Pancreas (tissue), 10 donors: Measurements from ENCODE around the gene BHLHA15. TPM values are rescaled to one million over a fixed set of nuclear protein-coding genes. Genes with fewer than 3 reads are reported as not detected.

Experiments used
- ATAC-seq, 4 donors: fragments of 200-7000 bp; cut with Tn5 transposase; one replicate each; pipeline versions ENCODE4 v1.8.0 to v1.9.1; 2020; ENCODE audit warnings: mild to moderate bottlenecking in 4 of 4, moderate library complexity in 4 of 4
- DNase-seq, 6 donors: peaks; one replicate each; pipeline ENCODE4 v3.0.0-alpha.2; 2020
- FAIRE-seq: peaks from 2 replicates; lab custom pipeline; 2012; peaks lifted over from hg19 to GRCh38; lab: Jason Lieb, UNC
- H3K27ac ChIP-seq, 4 donors: fragments of 200-600 bp; sonication (generic); 1 replicate in 3 of 4; 2 replicates in 1 of 4; pipeline versions ENCODE4 v1.5.0 to v1.8.0; 2020
- H3K27me3 ChIP-seq, 4 donors: fragments of 200-600 bp; one replicate each; pipeline ENCODE4 v1.8.0; 2021
- H3K36me3 ChIP-seq, 3 donors: fragments of 200-600 bp; sonication (generic) in 1 of 3; one replicate each; pipeline versions ENCODE4 v1.5.0 to v1.8.0; 2020 to 2021
- H3K4me1 ChIP-seq, 3 donors: fragments of 200-600 bp; one replicate each; pipeline ENCODE4 v1.8.0; 2021
- H3K4me3 ChIP-seq, 4 donors: fragments of 200-600 bp; sonication (generic) in 2 of 4; one replicate each; pipeline versions ENCODE4 v1.5.0 to v1.8.0; 2020 to 2021
- H3K9me3 ChIP-seq, 4 donors: fragments of 200-600 bp; one replicate each; pipeline ENCODE4 v1.8.0; 2021
- WGBS, 2 donors: extraction: QIAGEN DNeasy Blood & Tissue Kit; methylation state at CpG; one replicate each; pipeline ENCODE4 v1.1.7; 2013; 5-methylcytosine and 5-hydroxymethylcytosine counted together
- intact Hi-C, 3 donors: fragments of 100-400 bp; cut with DNase I; formaldehyde crosslinking; loops; one replicate each; pipeline versions ENCODE4 v1.11.1 to v1.14.2; 2022
- polyA plus RNA-seq, 2 donors: library from polyadenylated mRNA; stranded (reverse); fragments of 200-250 nt; gene quantifications; one replicate each; pipeline ENCODE4 v1.2.3, GENCODE V29; 2013
- total RNA-seq, 6 donors: library from RNA; stranded (reverse); fragmentation: NEBNext Ultra II Directional in 4 of 6; extraction: Animal tissue kit (Norgen Biotek cat#: 25700) in 4 of 6; gene quantifications; one replicate each; pipeline versions ENCODE4 v1.2.1 to v1.2.4, GENCODE V29; 2021 to 2023
- TF ChIP-seq, protein P1 (sequence below), 4 donors: fragments of 200-600 bp; sonication (generic) in 3 of 4; IDR thresholded peaks; one replicate each; pipeline versions ENCODE4 v1.5.0 to v1.8.0; 2021; ENCODE audit warnings: antibody characterized with exemption in 4 of 4
- donor health status: healthy with polysubstance abuse.
- donor health status: DM: no; HTN: no; CAD: no; lungs with moderate emphysema.
- donor health status: DM: no; HTN: no; CAD: no.
- donor health status: control.
- donor health status: control.
- donor health status: Bipolar disorder and iron deficiency.
- donor health status: DM: yes; HTN: yes; CAD: no.
- donor health status: DM: no; HTN: no; CAD: no.
- donor health status: DM: no; HTN: no; CAD: no.
- donor health status: DM: yes; HTN: yes; CAD: no.

BHLHA15 gene
- total and polyA plus RNA-seq, 8 donors, result 32.5 to 405 (median 105) TPM

GRCh38 chr7:98205162-98205845, 5.9 kb upstream of the BHLHA15 start:
- FAIRE-seq (no peak), DNase-seq (peak in 3 of 6 donors; percentile 6 to 45 (median 41)), ATAC-seq (no peak)
- Histone ChIP-seq H3K27me3 (no peaks in the 10 kb centered on the region), H3K27ac (no peak overlapping the region), H3K4me1 (no peaks in the 10 kb centered on the region), H3K9me3 (no peaks in the 10 kb centered on the region), H3K36me3 (peaks cover 0 to 35% (median 0%) of the 10 kb centered on the region in 3 donors), H3K4me3 (no peak overlapping the region)
- TF ChIP-seq, protein P1, sequence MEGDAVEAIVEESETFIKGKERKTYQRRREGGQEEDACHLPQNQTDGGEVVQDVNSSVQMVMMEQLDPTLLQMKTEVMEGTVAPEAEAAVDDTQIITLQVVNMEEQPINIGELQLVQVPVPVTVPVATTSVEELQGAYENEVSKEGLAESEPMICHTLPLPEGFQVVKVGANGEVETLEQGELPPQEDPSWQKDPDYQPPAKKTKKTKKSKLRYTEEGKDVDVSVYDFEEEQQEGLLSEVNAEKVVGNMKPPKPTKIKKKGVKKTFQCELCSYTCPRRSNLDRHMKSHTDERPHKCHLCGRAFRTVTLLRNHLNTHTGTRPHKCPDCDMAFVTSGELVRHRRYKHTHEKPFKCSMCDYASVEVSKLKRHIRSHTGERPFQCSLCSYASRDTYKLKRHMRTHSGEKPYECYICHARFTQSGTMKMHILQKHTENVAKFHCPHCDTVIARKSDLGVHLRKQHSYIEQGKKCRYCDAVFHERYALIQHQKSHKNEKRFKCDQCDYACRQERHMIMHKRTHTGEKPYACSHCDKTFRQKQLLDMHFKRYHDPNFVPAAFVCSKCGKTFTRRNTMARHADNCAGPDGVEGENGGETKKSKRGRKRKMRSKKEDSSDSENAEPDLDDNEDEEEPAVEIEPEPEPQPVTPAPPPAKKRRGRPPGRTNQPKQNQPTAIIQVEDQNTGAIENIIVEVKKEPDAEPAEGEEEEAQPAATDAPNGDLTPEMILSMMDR (IDR thresholded peaks at IDR 0.05), result no peak
- 92 to 93% methylated on average over 47 of the region's 47 CpGs for WGBS, 2 donors
- intact Hi-C loops, result no loop called here

DNA sequence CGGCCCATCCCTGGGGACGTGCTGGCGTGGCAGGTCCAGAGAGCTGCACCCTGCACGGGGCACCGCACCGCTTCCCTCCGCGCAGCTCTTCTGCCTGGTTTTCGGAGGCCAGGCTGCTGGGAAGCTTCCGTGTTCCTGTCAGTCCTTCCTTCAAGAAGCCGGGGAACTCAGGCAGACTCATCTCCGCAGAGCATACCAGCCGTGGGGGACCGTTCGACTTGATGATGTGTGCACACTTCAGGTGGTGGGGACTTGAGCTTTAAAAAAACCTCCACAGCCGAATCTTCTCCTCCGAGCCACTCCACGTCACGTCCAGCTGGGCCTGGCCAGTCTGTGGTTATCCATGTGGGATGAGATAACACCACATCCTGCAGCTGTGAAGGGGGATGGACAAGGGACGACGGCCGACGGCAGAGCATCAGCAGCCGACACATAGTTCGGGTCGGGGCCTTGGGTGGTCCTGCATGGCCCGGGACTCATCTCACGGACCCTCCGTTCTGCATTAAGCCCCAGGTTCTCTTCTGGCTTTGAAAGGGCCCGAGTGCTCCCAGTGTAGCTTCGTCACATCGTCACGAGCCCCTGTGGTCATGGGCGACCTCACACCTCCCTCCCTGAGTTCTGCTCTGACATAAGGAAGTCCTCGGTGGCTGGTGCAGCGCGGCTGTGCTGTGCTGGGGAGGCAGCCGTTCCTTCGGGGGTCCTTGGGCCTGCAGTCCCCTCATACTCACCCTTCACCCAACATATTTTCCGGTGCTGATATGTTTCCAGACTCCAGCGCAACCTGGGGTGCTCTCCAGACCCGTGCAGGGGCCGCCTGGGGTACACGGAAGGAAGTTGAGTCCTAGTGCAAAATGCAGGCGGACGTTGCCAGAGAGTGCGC, 4.5 kb upstream of the BHLHA15 start:
- intact Hi-C loops, result no loop called here
- 91 to 94% methylated on average over 47 of the region's 47 CpGs for WGBS, 2 donors
- no peak for FAIRE-seq

GRCh38 chr7:98209166-98209920, 1.9 kb upstream of the BHLHA15 start:
- no peaks in the 10 kb centered on the region for H3K4me1 ChIP-seq
- H3K9me3 ChIP-seq, result no peaks in the 10 kb centered on the region
- H3K4me3 ChIP-seq, result no peak overlapping the region
- peak in 3 of 6 donors; percentile 12 to 47 (median 35) for DNase-seq
- H3K36me3 ChIP-seq, result peaks cover 0 to 44% (median 0%) of the 10 kb centered on the region in 3 donors
- TF ChIP-seq, protein P1 (IDR thresholded peaks at IDR 0.05), result no peak
- intact Hi-C loops, result no loop called here
- no peak for ATAC-seq
- no peak for FAIRE-seq
- WGBS, 2 donors, result 88 to 90% methylated on average over 17 of the region's 17 CpGs
- H3K27ac ChIP-seq, result no peak overlapping the region
- H3K27me3 ChIP-seq, result no peaks in the 10 kb centered on the region

More for the DNA sequence above, 4.5 kb upstream of the BHLHA15 start:
- Histone ChIP-seq H3K9me3 (no peaks in the 10 kb centered on the region), H3K4me3 (no peak overlapping the region), H3K36me3 (peaks cover 0 to 35% (median 0%) of the 10 kb centered on the region in 3 donors), H3K4me1 (no peaks in the 10 kb centered on the region), H3K27ac (no peak overlapping the region), H3K27me3 (no peaks in the 10 kb centered on the region)
- ATAC-seq (no peak), DNase-seq (peak in 3 of 6 donors; percentile 8 to 53 (median 49))
- TF ChIP-seq, protein P1 (IDR thresholded peaks at IDR 0.05), result no peak

GRCh38 chr7:98210513-98211220, 572 bp upstream of the BHLHA15 start:
- DNase-seq, result peak; percentile 43 to 86 (median 68)
- peaks cover 0 to 5% (median 0%) of the 10 kb centered on the region in 3 donors for H3K4me1 ChIP-seq
- no peak for ATAC-seq
- H3K27me3 ChIP-seq, result no peaks in the 10 kb centered on the region
- H3K27ac ChIP-seq, result peak overlapping the region in 1 of 4 donors; percentile 51
- peak overlapping the region in 2 of 4 donors; percentile 62 to 82 for H3K4me3 ChIP-seq
- no peak for FAIRE-seq
- no peaks in the 10 kb centered on the region for H3K9me3 ChIP-seq
- intact Hi-C loops, result loop anchor here in 1 of 3 donors (5.0 kb wide), 1 partner anchor 33 kb away; no protein-coding TSS in a partner anchor
- peaks cover 0 to 31% (median 0%) of the 10 kb centered on the region in 3 donors for H3K36me3 ChIP-seq
- WGBS, 2 donors, result 1 to 2% methylated on average over 37 to 48 of the region's 49 CpGs
- TF ChIP-seq, protein P1 (IDR thresholded peaks at IDR 0.05), result no peak
